H9 (cell line): Measurements from ENCODE around the gene EZH2. TPM values are rescaled to one million over a fixed set of nuclear protein-coding genes. Genes with fewer than 3 reads are reported as not detected.

Experiments
- DNase-seq: peaks from one replicate; pipeline ENCODE4 v3.0.0-alpha.2; 2017
- H2AFZ ChIP-seq: one replicate; pipeline ENCODE4 v1.6.1; 2013; ENCODE audit warnings: mild to moderate bottlenecking, low read length, control low read depth, moderate library complexity
- H2AK5ac ChIP-seq: 2 replicates; pipeline ENCODE4 v1.6.1; 2013; ENCODE audit warnings: low read length, control low read depth, mixed read lengths; ENCODE audit not compliant: insufficient read length
- H2BK120ac ChIP-seq: one replicate; pipeline ENCODE4 v1.6.1; 2013; ENCODE audit warnings: low read depth, mild to moderate bottlenecking, low read length, control low read depth, inconsistent platforms; ENCODE audit not compliant: poor library complexity, severe bottlenecking
- H2BK12ac ChIP-seq: 2 replicates; pipeline ENCODE4 v1.6.1; 2013; ENCODE audit warnings: low read length, control low read depth, mixed read lengths, low read depth; ENCODE audit not compliant: insufficient read length
- H2BK15ac ChIP-seq: 2 replicates; pipeline ENCODE4 v1.6.1; 2013; ENCODE audit warnings: low read depth, low read length, control low read depth
- H2BK20ac ChIP-seq: one replicate; pipeline ENCODE4 v1.6.1; 2013; ENCODE audit warnings: low read depth, mild to moderate bottlenecking, low read length, control low read depth, inconsistent platforms; ENCODE audit not compliant: poor library complexity, severe bottlenecking
- H2BK5ac ChIP-seq: 2 replicates; pipeline ENCODE4 v1.6.1; 2013; ENCODE audit warnings: low read length, control low read depth, mixed read lengths; ENCODE audit not compliant: insufficient read length
- H3K14ac ChIP-seq: 2 replicates; pipeline ENCODE4 v1.6.1; 2013; ENCODE audit warnings: low read length, control low read depth; ENCODE audit not compliant: insufficient read depth
- H3K18ac ChIP-seq: 2 replicates; pipeline ENCODE4 v1.6.1; 2013; ENCODE audit warnings: low read depth, mild to moderate bottlenecking, mixed read lengths, low read length, control low read depth; ENCODE audit not compliant: insufficient read length
- H3K23ac ChIP-seq: 2 replicates; pipeline ENCODE4 v1.6.1; 2013; ENCODE audit warnings: low read length, control low read depth, mixed read lengths, low read depth; ENCODE audit not compliant: insufficient read length
- H3K23me2 ChIP-seq: 2 replicates; pipeline ENCODE4 v1.6.1; 2013; ENCODE audit warnings: low read depth, mild to moderate bottlenecking, mixed read lengths, low read length, control low read depth; ENCODE audit not compliant: insufficient read length, poor library complexity, severe bottlenecking
- H3K27ac ChIP-seq: 2 replicates; pipeline ENCODE4 v1.5.1; 2013; ENCODE audit warnings: low read length, control low read depth, mixed read lengths, low read depth; ENCODE audit not compliant: insufficient read length
- H3K27me3 ChIP-seq: 2 replicates; pipeline ENCODE4 v1.6.1; 2013; ENCODE audit warnings: low read length, control low read depth, inconsistent platforms; ENCODE audit not compliant: insufficient read depth
- H3K4ac ChIP-seq: 2 replicates; pipeline ENCODE4 v1.6.1; 2013; ENCODE audit warnings: low read depth, mild to moderate bottlenecking, control low read depth, inconsistent platforms, low read length, moderate library complexity
- H3K4me1 ChIP-seq: 2 replicates; pipeline ENCODE4 v1.6.1; 2013; ENCODE audit warnings: low read length, control low read depth, inconsistent platforms; ENCODE audit not compliant: insufficient read depth
- H3K4me2 ChIP-seq: 2 replicates; pipeline ENCODE4 v1.6.1; 2013; ENCODE audit warnings: low read length, control low read depth, mixed read lengths; ENCODE audit not compliant: insufficient read length, insufficient read depth
- H3K56ac ChIP-seq: 2 replicates; pipeline ENCODE4 v1.6.1; 2013; ENCODE audit warnings: low read depth, mild to moderate bottlenecking, mixed read lengths, low read length, control low read depth; ENCODE audit not compliant: insufficient read length
- H3K79me1 ChIP-seq: 2 replicates; pipeline ENCODE4 v1.6.1; 2013; ENCODE audit warnings: low read depth, mild to moderate bottlenecking, moderate library complexity, low read length, control low read depth, inconsistent platforms; ENCODE audit not compliant: insufficient read depth, poor library complexity, severe bottlenecking
- H3K79me2 ChIP-seq: 2 replicates; pipeline ENCODE4 v1.6.1; 2013; ENCODE audit warnings: low read length, control low read depth, inconsistent platforms; ENCODE audit not compliant: insufficient read depth
- H3K9ac ChIP-seq: 2 replicates; pipeline ENCODE4 v1.6.1; 2013; ENCODE audit warnings: low read length, control low read depth, mixed read lengths; ENCODE audit not compliant: insufficient read length; ENCODE audit errors: extremely low read depth
- H3K9me3 ChIP-seq: one replicate; pipeline ENCODE4 v1.6.1; 2013; ENCODE audit warnings: low read depth, low read length, inconsistent platforms; ENCODE audit not compliant: control insufficient read depth
- H3T11ph ChIP-seq: one replicate; pipeline ENCODE4 v1.6.1; 2013; ENCODE audit warnings: mild to moderate bottlenecking, low read length, control low read depth, inconsistent platforms
- H4K20me1 ChIP-seq: one replicate; pipeline ENCODE4 v1.6.1; 2013; ENCODE audit not compliant: control insufficient read depth, insufficient read length, insufficient read depth
- H4K5ac ChIP-seq: 2 replicates; pipeline ENCODE4 v1.6.1; 2013; ENCODE audit warnings: low read depth, mild to moderate bottlenecking, mixed read lengths, low read length, control low read depth; ENCODE audit not compliant: insufficient read length
- H4K8ac ChIP-seq: replicated peaks from 2 replicates; pipeline ENCODE4 v1.6.1; 2013; ENCODE audit warnings: low read length, control low read depth, mixed read lengths, low read depth; ENCODE audit not compliant: insufficient read length
- H4K91ac ChIP-seq: 2 replicates; pipeline ENCODE4 v1.6.1; 2013; ENCODE audit warnings: low read depth, mild to moderate bottlenecking, moderate library complexity, mixed read lengths, low read length, control low read depth; ENCODE audit not compliant: insufficient read length
- H3K27ac Mint-ChIP-seq, 3 experiments: 2 replicates in 2 of 3; 3 replicates in 1 of 3; pipeline ENCODE4 v1.8.0; 2020 to 2021; ENCODE audit warnings: mixed read lengths in 3 of 3, mild to moderate bottlenecking in 1 of 3, moderate library complexity in 1 of 3
- H3K27me3 Mint-ChIP-seq: 2 replicates; pipeline ENCODE4 v1.8.0; 2021; ENCODE audit warnings: low read depth, mild to moderate bottlenecking, moderate library complexity, mixed read lengths
- H3K36me3 Mint-ChIP-seq, 3 experiments: 2 replicates in 2 of 3; 3 replicates in 1 of 3; pipeline ENCODE4 v1.8.0; 2020 to 2021; ENCODE audit warnings: low read depth in 3 of 3, mixed read lengths in 3 of 3; ENCODE audit not compliant: insufficient read depth in 1 of 3
- H3K4me1 Mint-ChIP-seq, 2 experiments: 2 replicates each; pipeline ENCODE4 v1.8.0; 2020; ENCODE audit warnings: mixed read lengths in 2 of 2
- H3K4me3 Mint-ChIP-seq, 2 experiments: 2 replicates in 1 of 2; 3 replicates in 1 of 2; pipeline ENCODE4 v1.8.0; 2020 to 2021; ENCODE audit warnings: mild to moderate bottlenecking in 2 of 2, mixed read lengths in 2 of 2, moderate library complexity in 1 of 2
- H3K9me3 Mint-ChIP-seq, 2 experiments: 2 replicates in 1 of 2; 3 replicates in 1 of 2; pipeline ENCODE4 v1.8.0; 2020; ENCODE audit warnings: mild to moderate bottlenecking in 2 of 2, mixed read lengths in 2 of 2, moderate library complexity in 1 of 2
- CTCF ChIP-seq: fragments of 200-600 bp; sonication (generic); conservative IDR thresholded peaks from 3 replicates; pipeline ENCODE4 v1.8.0; 2021; ENCODE audit warnings: antibody characterized with exemption, mild to moderate bottlenecking
- WGBS: extraction: QIAGEN DNeasy Blood & Tissue Kit; methylation state at CpG from one replicate; pipeline ENCODE4 v1.1.7; 2013; ENCODE audit warnings: missing lambda C conversion rate, low lambda C conversion rate, mixed read lengths; ENCODE audit not compliant: insufficient read length; ENCODE audit errors: extremely low coverage; 5-methylcytosine and 5-hydroxymethylcytosine counted together
- total RNA-seq: library from RNA; stranded (reverse); gene quantifications from 2 replicates; pipeline ENCODE4 v1.2.1, GENCODE V29; 2021

The EZH2 gene
- total RNA-seq, 1 experiment from 2014 or later, result 41.3 TPM

DNA sequence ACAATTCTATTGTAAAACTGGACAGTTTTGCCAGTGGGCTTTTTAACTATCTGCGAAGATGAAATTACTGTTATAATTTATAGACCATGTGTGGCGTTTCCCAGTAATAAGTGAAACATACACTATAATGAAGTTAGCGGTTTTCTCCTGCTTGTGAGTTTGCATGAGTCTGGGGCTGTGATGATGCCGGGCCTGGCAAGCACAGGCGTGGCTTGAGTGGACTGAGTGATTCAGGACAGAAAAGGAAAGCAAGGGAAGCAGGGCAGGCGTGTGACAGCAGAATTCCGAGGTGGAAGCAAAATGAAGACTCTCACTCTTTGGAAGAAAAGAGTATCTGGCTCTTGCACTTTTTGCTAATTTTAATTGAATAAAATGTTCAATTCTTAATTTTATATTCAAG lies 94.9 kb downstream of the EZH2 start:
- Histone ChIP-seq H2BK20ac (no peak overlapping the region), H2BK120ac (no peak overlapping the region), H3K18ac (no peak overlapping the region), H4K8ac (no peak overlapping the region), H3K9ac (no peak overlapping the region), H3K9me3 (no peaks in the 10 kb centered on the region), H2BK15ac (no peak overlapping the region), H2BK5ac (no peak overlapping the region), H3T11ph (no peak overlapping the region), H3K4me2 (no peak overlapping the region), H3K14ac (no peak overlapping the region), H4K91ac (no peak overlapping the region), H3K79me1 (no peaks in the 10 kb centered on the region), H3K27ac (no peak overlapping the region), H3K23me2 (no peaks in the 10 kb centered on the region), H3K4me1 (no peaks in the 10 kb centered on the region), H3K56ac (no peak overlapping the region), H3K4ac (no peak overlapping the region), H2BK12ac (no peak overlapping the region), H2AFZ (no peak overlapping the region), H2AK5ac (no peak overlapping the region), H3K23ac (no peak overlapping the region), H4K5ac (no peak overlapping the region), H3K79me2 (no peaks in the 10 kb centered on the region), H3K27me3 (no peaks in the 10 kb centered on the region), H4K20me1 (no peaks in the 10 kb centered on the region)
- H3K27ac Mint-ChIP-seq, result peak overlapping the region in 2 of 3 experiments; percentile 37 to 82; a peak in 2 of 7 replicates
- no peaks in the 10 kb centered on the region for H3K4me1 Mint-ChIP-seq
- no peak for DNase-seq
- H3K36me3 Mint-ChIP-seq, result peaks cover 61 to 90% (median 89%) of the 10 kb centered on the region in 3 experiments; a peak in 6 of 7 replicates
- no CpG with 5 or more reads among the region's 7 CpGs for WGBS
- H3K27me3 Mint-ChIP-seq, result no peaks in the 10 kb centered on the region
- H3K4me3 Mint-ChIP-seq, result no peak overlapping the region
- no peaks in the 10 kb centered on the region for H3K9me3 Mint-ChIP-seq
- TF ChIP-seq CTCF, result no peak
